HepG2 (cell line): ENCODE measurements around the gene ACTR1B. TPM values are rescaled to one million over a fixed set of nuclear protein-coding genes. Genes with fewer than 3 reads are reported as not detected.

Experiments used
- ATAC-seq: fragments of 200-7000 bp; cut with Tn5 transposase; 3 replicates; pipeline ENCODE4 v1.9.1; 2020; ENCODE audit warnings: mild to moderate bottlenecking, moderate library complexity
- BruUV-seq: library from RNA; stranded (reverse); fragments of 400-500 nt; replicated peaks from 2 replicates; lab custom pipeline; 2021; lab: Mats Ljungman, UMichigan
- CTCF ChIA-PET: fragments of 300-600 bp; formaldehyde crosslinking; extraction: SDS; loops from one replicate; lab custom pipeline; 2021; ENCODE audit warnings: low total read pairs, inconsistent platforms, low intra/inter-chr PET ratio; lab: Yijun Ruan, JAX
- POLR2A ChIA-PET: fragments of 350-600 bp; sonication (Branson Sonifier 250); formaldehyde crosslinking; loops from one replicate; lab custom pipeline; 2020; ENCODE audit warnings: antibody characterized with exemption, inconsistent platforms; lab: Yijun Ruan, JAX
- DNase-seq: peaks from one replicate; pipeline ENCODE4 v3.0.0-alpha.2; 2015; ENCODE audit warnings: low spot score
- FAIRE-seq: peaks from 3 replicates; lab custom pipeline; 2011; peaks lifted over from hg19 to GRCh38; lab: Jason Lieb, UNC
- H2AFZ ChIP-seq: one replicate; pipeline ENCODE4 v1.6.1; 2011; ENCODE audit warnings: low read length, inconsistent platforms
- H3K27ac ChIP-seq: fragments of 300-600 bp; 3 replicates; pipeline ENCODE4 v1.8.0; 2011; ENCODE audit warnings: mixed run types, mild to moderate bottlenecking, mixed read lengths, low read length, inconsistent platforms; ENCODE audit not compliant: insufficient read depth; ENCODE audit errors: extremely low read length
- H3K27me3 ChIP-seq, 2 experiments: fragments of 200-600 bp in 1 of 2; 2 replicates in 1 of 2; 3 replicates in 1 of 2; pipeline versions ENCODE4 v1.6.0 to v1.8.0; 2011; ENCODE audit warnings: low read length in 2 of 2, mild to moderate bottlenecking in 2 of 2, moderate library complexity in 2 of 2, inconsistent platforms in 1 of 2; ENCODE audit not compliant: insufficient read depth in 2 of 2, control insufficient read depth in 1 of 2
- H3K36me3 ChIP-seq, 2 experiments: fragments of 200-600 bp in 1 of 2; replicated peaks in 1 of 2; 2 replicates in 1 of 2; 3 replicates in 1 of 2; pipeline versions ENCODE4 v1.5.1 to v1.8.0; 2011; ENCODE audit warnings: low read length in 2 of 2, inconsistent platforms in 1 of 2; ENCODE audit not compliant: insufficient read depth in 2 of 2, control insufficient read depth in 1 of 2
- H3K4me1 ChIP-seq: 2 replicates; pipeline ENCODE4 v1.5.1; 2012; ENCODE audit warnings: low read length, inconsistent platforms; ENCODE audit not compliant: insufficient read depth
- H3K4me2 ChIP-seq: 2 replicates; pipeline ENCODE4 v1.6.0; 2011; ENCODE audit warnings: low read depth, low read length, inconsistent platforms
- H3K4me3 ChIP-seq, 3 experiments: fragments of 200-600 bp in 1 of 3; sonication (generic), shearing (Covaris generic) in 1 of 3; replicated peaks in 1 of 3; 2 replicates each; pipeline ENCODE4 v1.5.1; 2011 to 2016; ENCODE audit warnings: low read length in 3 of 3, inconsistent platforms in 2 of 3, low read depth in 2 of 3, mild to moderate bottlenecking in 2 of 3, control low read depth in 1 of 3, mixed read lengths in 1 of 3; ENCODE audit not compliant: insufficient read depth in 1 of 3
- H3K79me2 ChIP-seq: one replicate; pipeline ENCODE4 v1.6.1; 2011; ENCODE audit warnings: low read length, inconsistent platforms; ENCODE audit not compliant: insufficient read depth
- H3K9ac ChIP-seq: 2 replicates; pipeline ENCODE4 v1.6.0; 2011; ENCODE audit warnings: mild to moderate bottlenecking, low read depth, low read length, inconsistent platforms; ENCODE audit not compliant: insufficient read depth
- H3K9me3 ChIP-seq: 2 replicates; pipeline ENCODE4 v1.5.1; 2012; ENCODE audit warnings: mild to moderate bottlenecking, low read length
- H4K20me1 ChIP-seq: 2 replicates; pipeline ENCODE4 v1.6.0; 2011; ENCODE audit warnings: inconsistent platforms, mild to moderate bottlenecking, low read length, moderate library complexity; ENCODE audit not compliant: insufficient read depth
- ARID5B ChIP-seq: IDR thresholded peaks from 2 replicates; pipeline ENCODE4 v1.4.0; 2020; ENCODE audit warnings: mild to moderate bottlenecking, missing genetic modification reagents
- HMGXB3 ChIP-seq: sonication (generic); formaldehyde crosslinking; IDR thresholded peaks from 2 replicates; pipeline ENCODE4 v1.4.0; 2020; ENCODE audit warnings: missing genetic modification reagents, borderline replicate concordance
- KLF12 ChIP-seq: sonication (generic); formaldehyde crosslinking; IDR thresholded peaks from 2 replicates; pipeline ENCODE4 v1.4.0; 2020; ENCODE audit warnings: missing genetic modification reagents, borderline replicate concordance
- KMT2B ChIP-seq: IDR thresholded peaks from 2 replicates; pipeline ENCODE4 v1.6.1; 2016; ENCODE audit warnings: missing genetic modification reagents, missing compliant biosample characterization
- NR0B2 ChIP-seq: sonication (generic); formaldehyde crosslinking; IDR thresholded peaks from 2 replicates; pipeline ENCODE4 v1.4.0; 2020; ENCODE audit warnings: mild to moderate bottlenecking, missing genetic modification reagents
- REST ChIP-seq, 2 experiments: IDR thresholded peaks; 2 replicates each; pipeline ENCODE4 v1.6.1; 2011 to 2012; ENCODE audit warnings: low read length in 2 of 2, borderline replicate concordance in 1 of 2, low read depth in 1 of 2, mild to moderate bottlenecking in 1 of 2, moderate library complexity in 1 of 2
- ZNF354B ChIP-seq: sonication (generic); formaldehyde crosslinking; IDR thresholded peaks from 2 replicates; pipeline ENCODE4 v1.8.0; 2022; ENCODE audit warnings: mild to moderate bottlenecking, missing genetic modification reagents
- ZNF75D ChIP-seq: sonication (generic); formaldehyde crosslinking; IDR thresholded peaks from 2 replicates; pipeline ENCODE4 v1.8.1; 2023; ENCODE audit warnings: missing genetic modification reagents, mild to moderate bottlenecking, borderline replicate concordance
- ZNF839 ChIP-seq: sonication (generic); formaldehyde crosslinking; IDR thresholded peaks from 2 replicates; pipeline ENCODE4 v1.4.0; 2020; ENCODE audit warnings: missing genetic modification reagents, mild to moderate bottlenecking, borderline replicate concordance
- WGBS: methylation state at CpG from one replicate; pipeline ENCODE4 v1.1.6; 2017; ENCODE audit warnings: low lambda C conversion rate; 5-methylcytosine and 5-hydroxymethylcytosine counted together
- in situ Hi-C: cut with HindIII; loops from 2 replicates; pipeline ENCODE4 v1.10.0; 2017; ENCODE audit warnings: low pct_unique_long_range_greater_than_20kb; ENCODE audit not compliant: extremely low pct_ligation_motif_present
- intact Hi-C: fragments of 100-400 bp; cut with micrococcal nuclease; formaldehyde crosslinking; loops from one replicate; pipeline ENCODE4 v1.10.0; 2022; ENCODE audit not compliant: unreplicated experiment
- polyA plus RNA-seq, 8 experiments: library from polyadenylated mRNA; depleted of rRNA in 3 of 8; stranded (reverse) in 7 of 8; unstranded in 1 of 8; fragments of >200 nt; fragmentation: Illumina TruSeq in 4 of 8; extraction: Trizol in 4 of 8; gene quantifications; 2 replicates each; pipeline versions ENCODE4 v1.2.1 to v1.2.3, GENCODE V29; 2011 to 2016; ENCODE audit warnings: low read depth in 4 of 8, missing spikeins in 1 of 8, mixed read lengths in 1 of 8; ENCODE audit not compliant: insufficient read depth in 1 of 8
- total RNA-seq, 5 experiments: library from RNA; depleted of rRNA; stranded (reverse); fragments of >200 nt; fragmentation: Illumina TruSeq; extraction: Trizol; gene quantifications; 2 replicates each; pipeline ENCODE4 v1.2.3, GENCODE V29; 2016; ENCODE audit warnings: low read depth in 1 of 5

ACTR1B gene
- total and polyA plus RNA-seq, 2 of the 13 experiments (the other 11 are each of a cell fraction or from before 2014, with no cell fraction given): 61.7 to 76.7 TPM

- CTCF ChIA-PET: interaction anchor here (1.3 to 6.4 kb wide), 3 partner anchors 48 to 685 kb away, joined by 4 to 267 read pairs (median 5); no protein-coding TSS in a partner anchor
- Histone ChIP-seq H3K9ac (no peak overlapping the region), H3K4me2 (peak overlapping the region; percentile 32), H3K36me3 (no peaks in the 10 kb centered on the region), H3K27ac (no peak overlapping the region), H3K9me3 (no peaks in the 10 kb centered on the region), H3K4me3 (no peak overlapping the region), H2AFZ (peak overlapping the region; percentile 24), H4K20me1 (no peaks in the 10 kb centered on the region), H3K27me3 (no peaks in the 10 kb centered on the region), H3K79me2 (no peaks in the 10 kb centered on the region), H3K4me1 (peaks cover 17% of the 10 kb centered on the region)
- ATAC-seq: peak; percentile 93
- peak; percentile 85 for FAIRE-seq
- peak; percentile 68 for DNase-seq
- no TSS peak for BruUV-seq
- intact Hi-C loops: loop anchor here (1.0 to 5.0 kb wide), 2 partner anchors 47 to 685 kb away; no protein-coding TSS in a partner anchor
- WGBS: 20% methylated on average over 11 of the region's 11 CpGs
- POLR2A ChIA-PET: interaction anchor here (1.2 to 3.3 kb wide), 3 partner anchors 36 to 109 kb away, joined by 4 to 13 read pairs (median 4); partner anchors contain the start of gene ACTR1B
- in situ Hi-C loops: loop anchor here (5.0 to 10.0 kb wide), 2 partner anchors 42 to 685 kb away; no protein-coding TSS in a partner anchor
- TF ChIP-seq KLF12 (CRISPR knock-in tag) (no peak), HMGXB3 (0 out of 2 replicates have a peak, but pooled peaks have one; percentile 37), ZNF839 (CRISPR knock-in tag) (no peak), KMT2B (no peak), NR0B2 (no peak), ARID5B (CRISPR knock-in tag) (peak; percentile 24; the same call in 1 of the 2 replicates), ZNF354B (no peak), REST (IDR thresholded peaks at IDR 0.05; ENCODE audit: borderline replicate concordance in 1 of 2, low read depth in 1 of 2, low read length in 2 of 2) (no peak), ZNF75D (no peak)
Measured at GRCh38 chr2:97699765-97700444, 36.1 kb upstream of the ACTR1B start.
